Psoas muscle (tissue), 8 donors: Measurements from ENCODE around the gene RBM18. TPM values are rescaled to one million over a fixed set of nuclear protein-coding genes. Genes with fewer than 3 reads are reported as not detected.

ENCODE experiments used
- ATAC-seq, 4 donors: fragments of 200-7000 bp; cut with Tn5 transposase; one replicate each; pipeline ENCODE4 v1.9.1; 2020; ENCODE audit warnings: moderate library complexity in 3 of 4, mild to moderate bottlenecking in 2 of 4
- DNase-seq, 2 donors: peaks; one replicate each; pipeline ENCODE4 v3.0.0-alpha.2; 2020
- H3K27ac ChIP-seq: fragments of 200-600 bp; one replicate; pipeline ENCODE4 v1.8.0; 2022
- H3K27me3 ChIP-seq, 3 donors: fragments of 200-600 bp in 1 of 3; one replicate each; pipeline versions ENCODE4 v1.6.1 to v1.8.0; 2013 to 2022; ENCODE audit warnings: low read length in 2 of 3, mild to moderate bottlenecking in 2 of 3, moderate library complexity in 1 of 3; ENCODE audit not compliant: insufficient read depth in 3 of 3
- H3K36me3 ChIP-seq, 2 donors: fragments of 200-600 bp in 1 of 2; one replicate each; pipeline versions ENCODE4 v1.6.1 to v1.8.0; 2013 to 2022; ENCODE audit warnings: low read depth in 1 of 2, mild to moderate bottlenecking in 1 of 2, moderate library complexity in 1 of 2; ENCODE audit not compliant: insufficient read depth in 1 of 2
- H3K4me1 ChIP-seq: fragments of 200-600 bp; one replicate; pipeline ENCODE4 v1.8.0; 2022
- H3K4me3 ChIP-seq: fragments of 200-600 bp; one replicate; pipeline ENCODE4 v1.8.0; 2022; ENCODE audit warnings: mild to moderate bottlenecking
- H3K9me3 ChIP-seq: fragments of 200-600 bp; one replicate; pipeline ENCODE4 v1.8.0; 2022
- CTCF ChIP-seq: fragments of 200-600 bp; IDR thresholded peaks from one replicate; pipeline ENCODE4 v1.8.0; 2022; ENCODE audit warnings: antibody characterized with exemption
- WGBS, 3 donors: extraction: QIAGEN DNeasy Blood & Tissue Kit; methylation state at CpG; one replicate each; pipeline versions ENCODE4 v1.1.6 to v1.1.7; 2013; 5-methylcytosine and 5-hydroxymethylcytosine counted together
- intact Hi-C, 2 donors: fragments of 100-400 bp; cut with DNase I; formaldehyde crosslinking; loops; one replicate each; pipeline versions ENCODE4 v1.11.0 to v1.14.2; 2022
- polyA plus RNA-seq, 3 donors: library from polyadenylated mRNA; stranded (reverse); fragments of 200-250 nt; gene quantifications; one replicate each; pipeline ENCODE4 v1.2.3, GENCODE V29; 2013
- total RNA-seq, 4 donors: library from RNA; stranded (reverse); fragmentation: NEBNext Ultra II Directional in 2 of 4; extraction: Animal tissue kit (Norgen Biotek cat#: 25700) in 2 of 4; gene quantifications; one replicate each; pipeline versions ENCODE4 v1.2.1 to v1.2.4, GENCODE V29; 2021 to 2023
- donor health status: healthy with polysubstance abuse.
- donor health status: DM: no; HTN: no; CAD: no; lungs with moderate emphysema.
- donor health status: Bipolar disorder and iron deficiency.
- donor health status: healthy.
- donor health status: DM: yes; HTN: yes; CAD: no.
- donor health status: DM: no; HTN: no; CAD: no.
- donor health status: DM: no; HTN: no; CAD: no.
- donor health status: DM: yes; HTN: yes; CAD: no.

The RBM18 gene
- total and polyA plus RNA-seq, 7 donors: 16.8 to 41.7 (median 33.7) TPM

- intact Hi-C loops: loop anchor here (5.0 kb wide), 2 partner anchors 58 to 93 kb away; no protein-coding TSS in a partner anchor
- peaks cover 14% of the 10 kb centered on the region for H3K4me1 ChIP-seq
- 60 to 65% (median 60%) methylated on average over 18 of the region's 18 CpGs for WGBS, 3 donors
These were observed 43.9 kb downstream of the RBM18 start for GRCh38 chr9:122220673-122221182.

GRCh38 chr9:122219856-122220672 is 44.6 kb downstream of the RBM18 start:
- H3K27me3 ChIP-seq: peaks cover 0 to 91% (median 29%) of the 10 kb centered on the region in 3 donors
- peaks cover 14% of the 10 kb centered on the region for H3K4me1 ChIP-seq
- H3K4me3 ChIP-seq: peak overlapping the region; percentile 51
- no peaks in the 10 kb centered on the region for H3K36me3 ChIP-seq
- H3K27ac ChIP-seq: no peak overlapping the region
- DNase-seq: no peak
- WGBS, 3 donors: 15 to 24% (median 20%) methylated on average over 55 to 57 of the region's 57 CpGs
- TF ChIP-seq CTCF: no peak
- H3K9me3 ChIP-seq: no peaks in the 10 kb centered on the region
- peak; percentile 17 to 65 (median 44) for ATAC-seq
- intact Hi-C loops: loop anchor here (5.0 to 10.0 kb wide), 3 partner anchors 58 to 125 kb away; no protein-coding TSS in a partner anchor

More at GRCh38 chr9:122220673-122221182, 43.9 kb downstream of the RBM18 start:
- no peak for TF ChIP-seq CTCF
- Histone ChIP-seq H3K36me3 (no peaks in the 10 kb centered on the region), H3K27me3 (peaks cover 0 to 92% (median 30%) of the 10 kb centered on the region in 3 donors), H3K9me3 (no peaks in the 10 kb centered on the region), H3K27ac (no peak overlapping the region), H3K4me3 (no peak overlapping the region)
- DNase-seq (no peak), ATAC-seq (no peak)

GRCh38 chr9:122218935-122219855 is 45.4 kb downstream of the RBM18 start:
- no peak for TF ChIP-seq CTCF
- WGBS, 3 donors: 7 to 13% (median 9%) methylated on average over 59 of the region's 59 CpGs
- intact Hi-C loops: loop anchor here in 1 of 2 donors (10.0 kb wide), 1 partner anchor 126 kb away; no protein-coding TSS in a partner anchor
- no peaks in the 10 kb centered on the region for H3K9me3 ChIP-seq
- peaks cover 14% of the 10 kb centered on the region for H3K4me1 ChIP-seq
- H3K27me3 ChIP-seq: peaks cover 0 to 91% (median 31%) of the 10 kb centered on the region in 3 donors
- H3K4me3 ChIP-seq: peak overlapping the region; percentile 51
- ATAC-seq: peak; percentile 57 to 72 (median 66)
- DNase-seq: no peak
- H3K27ac ChIP-seq: no peak overlapping the region
- H3K36me3 ChIP-seq: no peaks in the 10 kb centered on the region

GRCh38 chr9:122218071-122218934 is 46.3 kb downstream of the RBM18 start:
- peak; percentile 2 to 12 (median 2) for ATAC-seq
- Histone ChIP-seq H3K36me3 (no peaks in the 10 kb centered on the region), H3K9me3 (no peaks in the 10 kb centered on the region), H3K27me3 (peaks cover 0 to 94% (median 32%) of the 10 kb centered on the region in 3 donors), H3K4me1 (peaks cover 20% of the 10 kb centered on the region), H3K4me3 (peak overlapping the region; percentile 51), H3K27ac (no peak overlapping the region)
- no peak for TF ChIP-seq CTCF
- DNase-seq: no peak
- intact Hi-C loops: loop anchor here in 1 of 2 donors (10.0 kb wide), 1 partner anchor 126 kb away; no protein-coding TSS in a partner anchor
- WGBS, 3 donors: 73 to 78% (median 76%) methylated on average over 11 of the region's 11 CpGs
